Fibroblast of villous mesenchyme (primary cell): ENCODE data around the gene SERPINB5. TPM values are rescaled to one million over a fixed set of nuclear protein-coding genes. Genes with fewer than 3 reads are reported as not detected.

Source experiments
- DNase-seq: peaks from one replicate; pipeline ENCODE4 v3.0.0-alpha.2; 2010; ENCODE audit warnings: low read depth
- H3K4me3 ChIP-seq: 2 replicates; pipeline ENCODE4 v1.5.1; 2011; ENCODE audit warnings: low read depth, mild to moderate bottlenecking, low read length
- CTCF ChIP-seq: IDR thresholded peaks from 2 replicates; pipeline ENCODE4 v1.5.1; 2012; ENCODE audit warnings: low read depth, mild to moderate bottlenecking, low read length; ENCODE audit not compliant: insufficient read depth
- total RNA-seq: library from RNA; depleted of rRNA; stranded (reverse); fragments of >200 nt; gene quantifications from 2 replicates; pipeline ENCODE4 v1.2.3, GENCODE V29; 2012

Gene SERPINB5
- total RNA-seq, 1 donor = not detected

- TF ChIP-seq CTCF = no peak
- no peak for DNase-seq
Observed at GRCh38 chr18:63464434-63464833, 12.3 kb upstream of the SERPINB5 start.

GRCh38 chr18:63465059-63465458 is 11.7 kb upstream of the SERPINB5 start:
- TF ChIP-seq CTCF = no peak
- DNase-seq = no peak
- no peak overlapping the region for H3K4me3 ChIP-seq

More at GRCh38 chr18:63464434-63464833, 12.3 kb upstream of the SERPINB5 start:
- no peak overlapping the region for H3K4me3 ChIP-seq

GRCh38 chr18:63467699-63468098 is 9.1 kb upstream of the SERPINB5 start:
- no peak for DNase-seq
- TF ChIP-seq CTCF = no peak
- H3K4me3 ChIP-seq = no peak overlapping the region

- TF ChIP-seq CTCF = no peak
Observed at GRCh38 chr18:63468575-63468974, 8.2 kb upstream of the SERPINB5 start.

GRCh38 chr18:63470751-63471150 is 6.0 kb upstream of the SERPINB5 start:
- no peak for DNase-seq
- H3K4me3 ChIP-seq = no peak overlapping the region
- no peak for TF ChIP-seq CTCF

More at GRCh38 chr18:63468575-63468974, 8.2 kb upstream of the SERPINB5 start:
- no peak for DNase-seq
- H3K4me3 ChIP-seq = no peak overlapping the region

GRCh38 chr18:63472380-63472779 is 4.4 kb upstream of the SERPINB5 start:
- H3K4me3 ChIP-seq = no peak overlapping the region
- TF ChIP-seq CTCF = no peak
- DNase-seq = no peak

- no peak overlapping the region for H3K4me3 ChIP-seq
- no peak for TF ChIP-seq CTCF
- no peak for DNase-seq
Observed at GRCh38 chr18:63477200-63477599, 442 bp downstream of the SERPINB5 start.
